WTC11 (cell line): ENCODE data around the gene GAS5. TPM values are rescaled to one million over a fixed set of nuclear protein-coding genes. Genes with fewer than 3 reads are reported as not detected.
A peak's percentile ranks its signal among the peaks of the same experiment; 100 is the strongest.

ENCODE experiments used
- CREB1 ChIP-seq: sonication (generic); formaldehyde crosslinking; IDR thresholded peaks from 2 replicates; pipeline ENCODE4 v1.8.0; 2023; ENCODE audit warnings: mild to moderate bottlenecking, missing genetic modification reagents
- EMX1 ChIP-seq: fragments of 250-450 bp; sonication (Bioruptor Pico); IDR thresholded peaks from 2 replicates; pipeline ENCODE4 v1.8.0; 2021; ENCODE audit warnings: mild to moderate bottlenecking
- ETV6 ChIP-seq: sonication (generic); formaldehyde crosslinking; IDR thresholded peaks from 2 replicates; pipeline ENCODE4 v1.8.1; 2022; ENCODE audit warnings: mild to moderate bottlenecking, missing genetic modification reagents
- FOXP1 ChIP-seq: sonication (generic); formaldehyde crosslinking; IDR thresholded peaks from 2 replicates; pipeline ENCODE4 v1.8.0; 2022; ENCODE audit warnings: missing genetic modification reagents, mild to moderate bottlenecking, moderate library complexity, borderline replicate concordance
- GTF2I ChIP-seq: fragments of 250-450 bp; sonication (Bioruptor Pico); conservative IDR thresholded peaks from 2 replicates; pipeline ENCODE4 v1.4.0; 2021; ENCODE audit warnings: mild to moderate bottlenecking
- JAZF1 ChIP-seq: fragments of 250-450 bp; sonication (Bioruptor Pico); IDR thresholded peaks from 2 replicates; pipeline ENCODE4 v1.9.0; 2021; ENCODE audit warnings: moderate library complexity, mild to moderate bottlenecking, inconsistent platforms
- NFATC4 ChIP-seq: fragments of 250-450 bp; sonication (Bioruptor Pico); IDR thresholded peaks from 2 replicates; pipeline ENCODE4 v1.9.0; 2021; ENCODE audit warnings: mild to moderate bottlenecking
- PRRX2 ChIP-seq: fragments of 250-450 bp; sonication (Bioruptor Pico); IDR thresholded peaks from 2 replicates; pipeline ENCODE4 v1.8.0; 2021; ENCODE audit warnings: mild to moderate bottlenecking
- RORB ChIP-seq: fragments of 250-450 bp; sonication (Bioruptor Pico); IDR thresholded peaks from 2 replicates; pipeline ENCODE4 v1.9.0; 2021; ENCODE audit warnings: mild to moderate bottlenecking
- TEAD4 ChIP-seq: sonication (generic); formaldehyde crosslinking; IDR thresholded peaks from 2 replicates; pipeline ENCODE4 v1.8.0; 2022; ENCODE audit warnings: mild to moderate bottlenecking, missing genetic modification reagents
- ZNF219 ChIP-seq: sonication (generic); formaldehyde crosslinking; IDR thresholded peaks from 2 replicates; pipeline ENCODE4 v1.8.0; 2023; ENCODE audit warnings: missing genetic modification reagents, mild to moderate bottlenecking, borderline replicate concordance
- ZNF416 ChIP-seq: fragments of 250-450 bp; sonication (Bioruptor Pico); IDR thresholded peaks from 2 replicates; pipeline ENCODE4 v1.9.0; 2021; ENCODE audit warnings: mild to moderate bottlenecking, inconsistent platforms
- ZNF671 ChIP-seq: fragments of 250-450 bp; sonication (Bioruptor Pico); IDR thresholded peaks from 2 replicates; pipeline ENCODE4 v1.8.0; 2021; ENCODE audit warnings: mild to moderate bottlenecking
- total RNA-seq: library from RNA; stranded (reverse); gene quantifications from 3 replicates; pipeline ENCODE4 v1.2.3, GENCODE V29; 2021
- TF ChIP-seq, protein P1 (sequence below): sonication (generic); formaldehyde crosslinking; conservative IDR thresholded peaks from 2 replicates; pipeline ENCODE4 v1.8.1; 2022; ENCODE audit warnings: mild to moderate bottlenecking, missing genetic modification reagents
- TF ChIP-seq, protein P2 (sequence below): sonication (generic); formaldehyde crosslinking; IDR thresholded peaks from 2 replicates; pipeline ENCODE4 v1.8.0; 2022; ENCODE audit warnings: mild to moderate bottlenecking, missing genetic modification reagents
- TF ChIP-seq, protein P3 (sequence below): sonication (generic); formaldehyde crosslinking; IDR thresholded peaks from 2 replicates; pipeline ENCODE4 v1.8.1; 2023; ENCODE audit warnings: mild to moderate bottlenecking, moderate library complexity, missing genetic modification reagents
- TF ChIP-seq, protein P4 (sequence below): fragments of 250-450 bp; sonication (Bioruptor Pico); conservative IDR thresholded peaks from 2 replicates; pipeline ENCODE4 v1.9.0; 2021; ENCODE audit warnings: mild to moderate bottlenecking
- TF ChIP-seq, protein P5 (sequence below): fragments of 250-450 bp; sonication (Bioruptor Pico); IDR thresholded peaks from 2 replicates; pipeline ENCODE4 v1.9.0; 2021; ENCODE audit warnings: mild to moderate bottlenecking, borderline replicate concordance
- TF ChIP-seq, protein P6 (sequence below): fragments of 250-450 bp; sonication (Bioruptor Pico); IDR thresholded peaks from 2 replicates; pipeline ENCODE4 v1.8.0; 2021; ENCODE audit warnings: mild to moderate bottlenecking
- TF ChIP-seq, protein P7 (sequence below): fragments of 250-450 bp; sonication (Bioruptor Pico); IDR thresholded peaks from 2 replicates; pipeline ENCODE4 v1.9.0; 2021; ENCODE audit warnings: moderate library complexity, mild to moderate bottlenecking, inconsistent platforms, borderline replicate concordance
- TF ChIP-seq, protein P8 (sequence below): sonication (generic); formaldehyde crosslinking; IDR thresholded peaks from 2 replicates; pipeline ENCODE4 v1.8.1; 2022; ENCODE audit warnings: mild to moderate bottlenecking, moderate library complexity, missing genetic modification reagents
- TF ChIP-seq, protein P9 (sequence below): sonication (generic); formaldehyde crosslinking; IDR thresholded peaks from 2 replicates; pipeline ENCODE4 v1.8.0; 2023; ENCODE audit warnings: missing genetic modification reagents
- TF ChIP-seq, protein P10 (sequence below): fragments of 250-450 bp; sonication (Bioruptor Pico); IDR thresholded peaks from 2 replicates; pipeline ENCODE4 v1.9.0; 2021; ENCODE audit warnings: mild to moderate bottlenecking

Gene GAS5
- total RNA-seq, 1 experiment from 2014 or later: 818 TPM

DNA sequence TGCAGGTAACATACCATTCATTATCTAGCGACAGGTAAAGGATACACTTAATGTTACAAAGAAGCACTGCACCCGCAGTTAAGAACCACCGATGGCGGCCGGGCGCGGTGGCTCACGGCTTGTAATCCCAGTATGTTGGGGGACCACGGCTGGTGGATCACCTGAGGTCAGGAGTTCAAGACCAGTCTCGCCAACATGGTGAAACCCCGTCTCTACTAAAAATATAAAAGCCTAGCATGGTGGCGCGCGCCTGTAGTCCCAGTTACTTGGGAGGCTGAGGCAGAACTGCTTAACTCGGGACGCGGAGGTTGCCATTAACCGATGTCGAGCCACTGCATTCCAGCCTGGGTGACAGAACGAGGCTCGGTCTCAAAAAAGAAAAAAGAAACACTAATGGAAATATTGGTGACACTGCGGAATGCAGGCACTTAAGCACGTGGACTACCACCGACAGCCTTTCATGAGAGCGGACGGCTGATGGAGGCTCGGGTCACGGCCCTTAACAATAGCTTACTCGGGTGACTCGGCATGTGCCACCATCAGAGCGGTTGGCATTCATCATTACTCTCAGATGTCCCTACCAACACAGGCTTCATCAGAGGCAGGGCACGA lies 542 bp downstream of the GAS5 start (continued):
- peak; percentile 17; the same call in 1 of the 2 replicates for TF ChIP-seq RORB (CRISPR knock-in tag)
- TF ChIP-seq, protein P1, sequence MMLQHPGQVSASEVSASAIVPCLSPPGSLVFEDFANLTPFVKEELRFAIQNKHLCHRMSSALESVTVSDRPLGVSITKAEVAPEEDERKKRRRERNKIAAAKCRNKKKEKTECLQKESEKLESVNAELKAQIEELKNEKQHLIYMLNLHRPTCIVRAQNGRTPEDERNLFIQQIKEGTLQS (CRISPR knock-in tag): no peak
- TF ChIP-seq, protein P2, sequence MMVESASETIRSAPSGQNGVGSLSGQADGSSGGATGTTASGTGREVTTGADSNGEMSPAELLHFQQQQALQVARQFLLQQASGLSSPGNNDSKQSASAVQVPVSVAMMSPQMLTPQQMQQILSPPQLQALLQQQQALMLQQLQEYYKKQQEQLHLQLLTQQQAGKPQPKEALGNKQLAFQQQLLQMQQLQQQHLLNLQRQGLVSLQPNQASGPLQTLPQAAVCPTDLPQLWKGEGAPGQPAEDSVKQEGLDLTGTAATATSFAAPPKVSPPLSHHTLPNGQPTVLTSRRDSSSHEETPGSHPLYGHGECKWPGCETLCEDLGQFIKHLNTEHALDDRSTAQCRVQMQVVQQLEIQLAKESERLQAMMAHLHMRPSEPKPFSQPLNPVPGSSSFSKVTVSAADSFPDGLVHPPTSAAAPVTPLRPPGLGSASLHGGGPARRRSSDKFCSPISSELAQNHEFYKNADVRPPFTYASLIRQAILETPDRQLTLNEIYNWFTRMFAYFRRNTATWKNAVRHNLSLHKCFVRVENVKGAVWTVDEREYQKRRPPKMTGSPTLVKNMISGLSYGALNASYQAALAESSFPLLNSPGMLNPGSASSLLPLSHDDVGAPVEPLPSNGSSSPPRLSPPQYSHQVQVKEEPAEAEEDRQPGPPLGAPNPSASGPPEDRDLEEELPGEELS (CRISPR knock-in tag): peak; percentile 27; the same call in 1 of the 2 replicates
- TF ChIP-seq TEAD4: no peak
- no peak for TF ChIP-seq ZNF219 (CRISPR knock-in tag)
- TF ChIP-seq, protein P3, sequence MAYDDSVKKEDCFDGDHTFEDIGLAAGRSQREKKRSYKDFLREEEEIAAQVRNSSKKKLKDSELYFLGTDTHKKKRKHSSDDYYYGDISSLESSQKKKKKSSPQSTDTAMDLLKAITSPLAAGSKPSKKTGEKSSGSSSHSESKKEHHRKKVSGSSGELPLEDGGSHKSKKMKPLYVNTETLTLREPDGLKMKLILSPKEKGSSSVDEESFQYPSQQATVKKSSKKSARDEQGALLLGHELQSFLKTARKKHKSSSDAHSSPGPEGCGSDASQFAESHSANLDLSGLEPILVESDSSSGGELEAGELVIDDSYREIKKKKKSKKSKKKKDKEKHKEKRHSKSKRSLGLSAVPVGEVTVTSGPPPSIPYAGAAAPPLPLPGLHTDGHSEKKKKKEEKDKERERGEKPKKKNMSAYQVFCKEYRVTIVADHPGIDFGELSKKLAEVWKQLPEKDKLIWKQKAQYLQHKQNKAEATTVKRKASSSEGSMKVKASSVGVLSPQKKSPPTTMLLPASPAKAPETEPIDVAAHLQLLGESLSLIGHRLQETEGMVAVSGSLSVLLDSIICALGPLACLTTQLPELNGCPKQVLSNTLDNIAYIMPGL (CRISPR knock-in tag): no peak
- 0 out of 2 replicates have a peak, but pooled peaks have one; percentile 17 for TF ChIP-seq FOXP1 (CRISPR knock-in tag)
- TF ChIP-seq, protein P4, sequence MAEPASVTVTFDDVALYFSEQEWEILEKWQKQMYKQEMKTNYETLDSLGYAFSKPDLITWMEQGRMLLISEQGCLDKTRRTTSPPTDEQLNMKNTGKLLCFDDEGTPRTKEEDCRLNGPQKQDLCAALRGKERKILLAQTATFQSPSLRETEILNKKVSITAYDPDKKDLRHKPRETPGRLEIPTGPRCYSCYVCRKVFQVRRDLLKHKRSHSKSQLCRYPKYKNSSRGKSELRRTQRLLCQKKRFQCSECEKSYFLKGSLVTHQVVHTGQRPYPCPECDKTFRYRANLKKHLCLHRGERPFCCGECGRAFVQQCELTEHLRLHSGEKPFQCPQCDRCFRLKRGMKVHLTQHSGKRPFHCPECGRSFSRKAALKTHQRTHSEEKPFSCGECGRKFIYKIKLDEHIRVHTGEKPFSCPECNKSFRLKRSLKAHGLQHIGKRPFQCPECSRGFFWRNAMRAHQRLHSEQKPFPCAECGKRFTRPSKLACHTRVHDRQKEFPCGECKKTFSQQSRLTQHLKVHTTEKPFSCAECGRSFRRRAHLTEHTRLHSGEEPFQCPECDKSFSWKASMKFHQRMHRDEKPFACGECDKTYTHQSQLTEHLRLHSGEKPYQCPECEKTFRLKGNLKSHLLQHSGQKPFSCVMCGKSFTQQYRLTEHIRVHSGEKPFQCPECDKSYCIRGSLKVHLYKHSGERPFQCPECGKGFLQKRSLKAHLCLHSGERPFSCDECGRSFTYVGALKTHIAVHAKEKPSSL (CRISPR knock-in tag): peak; percentile 90; the same call in 1 of the 2 replicates
- TF ChIP-seq NFATC4 (CRISPR knock-in tag): peak; percentile 93; the same call in 1 of the 2 replicates
- TF ChIP-seq JAZF1: peak; percentile 61; the same call in 1 of the 2 replicates
- TF ChIP-seq, protein P5, sequence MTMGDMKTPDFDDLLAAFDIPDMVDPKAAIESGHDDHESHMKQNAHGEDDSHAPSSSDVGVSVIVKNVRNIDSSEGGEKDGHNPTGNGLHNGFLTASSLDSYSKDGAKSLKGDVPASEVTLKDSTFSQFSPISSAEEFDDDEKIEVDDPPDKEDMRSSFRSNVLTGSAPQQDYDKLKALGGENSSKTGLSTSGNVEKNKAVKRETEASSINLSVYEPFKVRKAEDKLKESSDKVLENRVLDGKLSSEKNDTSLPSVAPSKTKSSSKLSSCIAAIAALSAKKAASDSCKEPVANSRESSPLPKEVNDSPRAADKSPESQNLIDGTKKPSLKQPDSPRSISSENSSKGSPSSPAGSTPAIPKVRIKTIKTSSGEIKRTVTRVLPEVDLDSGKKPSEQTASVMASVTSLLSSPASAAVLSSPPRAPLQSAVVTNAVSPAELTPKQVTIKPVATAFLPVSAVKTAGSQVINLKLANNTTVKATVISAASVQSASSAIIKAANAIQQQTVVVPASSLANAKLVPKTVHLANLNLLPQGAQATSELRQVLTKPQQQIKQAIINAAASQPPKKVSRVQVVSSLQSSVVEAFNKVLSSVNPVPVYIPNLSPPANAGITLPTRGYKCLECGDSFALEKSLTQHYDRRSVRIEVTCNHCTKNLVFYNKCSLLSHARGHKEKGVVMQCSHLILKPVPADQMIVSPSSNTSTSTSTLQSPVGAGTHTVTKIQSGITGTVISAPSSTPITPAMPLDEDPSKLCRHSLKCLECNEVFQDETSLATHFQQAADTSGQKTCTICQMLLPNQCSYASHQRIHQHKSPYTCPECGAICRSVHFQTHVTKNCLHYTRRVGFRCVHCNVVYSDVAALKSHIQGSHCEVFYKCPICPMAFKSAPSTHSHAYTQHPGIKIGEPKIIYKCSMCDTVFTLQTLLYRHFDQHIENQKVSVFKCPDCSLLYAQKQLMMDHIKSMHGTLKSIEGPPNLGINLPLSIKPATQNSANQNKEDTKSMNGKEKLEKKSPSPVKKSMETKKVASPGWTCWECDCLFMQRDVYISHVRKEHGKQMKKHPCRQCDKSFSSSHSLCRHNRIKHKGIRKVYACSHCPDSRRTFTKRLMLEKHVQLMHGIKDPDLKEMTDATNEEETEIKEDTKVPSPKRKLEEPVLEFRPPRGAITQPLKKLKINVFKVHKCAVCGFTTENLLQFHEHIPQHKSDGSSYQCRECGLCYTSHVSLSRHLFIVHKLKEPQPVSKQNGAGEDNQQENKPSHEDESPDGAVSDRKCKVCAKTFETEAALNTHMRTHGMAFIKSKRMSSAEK (CRISPR knock-in tag): peak; percentile 78; the same call in 1 of the 2 replicates
- TF ChIP-seq, protein P6, sequence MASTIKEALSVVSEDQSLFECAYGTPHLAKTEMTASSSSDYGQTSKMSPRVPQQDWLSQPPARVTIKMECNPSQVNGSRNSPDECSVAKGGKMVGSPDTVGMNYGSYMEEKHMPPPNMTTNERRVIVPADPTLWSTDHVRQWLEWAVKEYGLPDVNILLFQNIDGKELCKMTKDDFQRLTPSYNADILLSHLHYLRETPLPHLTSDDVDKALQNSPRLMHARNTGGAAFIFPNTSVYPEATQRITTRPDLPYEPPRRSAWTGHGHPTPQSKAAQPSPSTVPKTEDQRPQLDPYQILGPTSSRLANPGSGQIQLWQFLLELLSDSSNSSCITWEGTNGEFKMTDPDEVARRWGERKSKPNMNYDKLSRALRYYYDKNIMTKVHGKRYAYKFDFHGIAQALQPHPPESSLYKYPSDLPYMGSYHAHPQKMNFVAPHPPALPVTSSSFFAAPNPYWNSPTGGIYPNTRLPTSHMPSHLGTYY (CRISPR knock-in tag): peak; percentile 91
- peak; percentile 97 for TF ChIP-seq EMX1 (CRISPR knock-in tag)
- TF ChIP-seq, protein P7, sequence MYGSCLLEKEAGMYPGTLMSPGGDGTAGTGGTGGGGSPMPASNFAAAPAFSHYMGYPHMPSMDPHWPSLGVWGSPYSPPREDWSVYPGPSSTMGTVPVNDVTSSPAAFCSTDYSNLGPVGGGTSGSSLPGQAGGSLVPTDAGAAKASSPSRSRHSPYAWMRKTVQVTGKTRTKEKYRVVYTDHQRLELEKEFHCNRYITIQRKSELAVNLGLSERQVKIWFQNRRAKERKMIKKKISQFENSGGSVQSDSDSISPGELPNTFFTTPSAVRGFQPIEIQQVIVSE (CRISPR knock-in tag): no peak
- TF ChIP-seq, protein P8, sequence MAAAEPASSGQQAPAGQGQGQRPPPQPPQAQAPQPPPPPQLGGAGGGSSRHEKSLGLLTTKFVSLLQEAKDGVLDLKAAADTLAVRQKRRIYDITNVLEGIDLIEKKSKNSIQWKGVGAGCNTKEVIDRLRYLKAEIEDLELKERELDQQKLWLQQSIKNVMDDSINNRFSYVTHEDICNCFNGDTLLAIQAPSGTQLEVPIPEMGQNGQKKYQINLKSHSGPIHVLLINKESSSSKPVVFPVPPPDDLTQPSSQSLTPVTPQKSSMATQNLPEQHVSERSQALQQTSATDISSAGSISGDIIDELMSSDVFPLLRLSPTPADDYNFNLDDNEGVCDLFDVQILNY: no peak
- peak; percentile 89 for TF ChIP-seq PRRX2 (CRISPR knock-in tag)
- peak; percentile 95 for TF ChIP-seq ZNF416 (CRISPR knock-in tag)
- TF ChIP-seq ETV6 (CRISPR knock-in tag): no peak
- TF ChIP-seq, protein P9, sequence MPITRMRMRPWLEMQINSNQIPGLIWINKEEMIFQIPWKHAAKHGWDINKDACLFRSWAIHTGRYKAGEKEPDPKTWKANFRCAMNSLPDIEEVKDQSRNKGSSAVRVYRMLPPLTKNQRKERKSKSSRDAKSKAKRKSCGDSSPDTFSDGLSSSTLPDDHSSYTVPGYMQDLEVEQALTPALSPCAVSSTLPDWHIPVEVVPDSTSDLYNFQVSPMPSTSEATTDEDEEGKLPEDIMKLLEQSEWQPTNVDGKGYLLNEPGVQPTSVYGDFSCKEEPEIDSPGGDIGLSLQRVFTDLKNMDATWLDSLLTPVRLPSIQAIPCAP (CRISPR knock-in tag): 0 out of 2 replicates have a peak, but pooled peaks have one; percentile 19
- peak; percentile 91 for TF ChIP-seq ZNF671 (CRISPR knock-in tag)
- no peak for TF ChIP-seq CREB1 (CRISPR knock-in tag)
- 0 out of 2 replicates have a peak, but pooled peaks have one; percentile 8 for TF ChIP-seq GTF2I (CRISPR knock-in tag)
- TF ChIP-seq, protein P10, sequence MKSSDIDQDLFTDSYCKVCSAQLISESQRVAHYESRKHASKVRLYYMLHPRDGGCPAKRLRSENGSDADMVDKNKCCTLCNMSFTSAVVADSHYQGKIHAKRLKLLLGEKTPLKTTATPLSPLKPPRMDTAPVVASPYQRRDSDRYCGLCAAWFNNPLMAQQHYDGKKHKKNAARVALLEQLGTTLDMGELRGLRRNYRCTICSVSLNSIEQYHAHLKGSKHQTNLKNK (CRISPR knock-in tag): no peak
